Fibroblast of mammary gland (primary cell): ENCODE data around the gene PTPRJ.
A peak's percentile ranks its signal among the peaks of the same experiment; 100 is the strongest.

Experiments
- DNase-seq: peaks from one replicate; pipeline ENCODE4 v3.0.0-alpha.2; 2010; ENCODE audit warnings: low read depth
- H3K4me3 ChIP-seq: 2 replicates; pipeline ENCODE4 v1.5.1; 2011; ENCODE audit warnings: low read depth, mild to moderate bottlenecking, low read length, moderate library complexity; ENCODE audit not compliant: control insufficient read depth
- CTCF ChIP-seq: conservative IDR thresholded peaks from 2 replicates; pipeline ENCODE4 v1.5.1; 2011; ENCODE audit warnings: low read depth, low read length, inconsistent platforms; ENCODE audit not compliant: control insufficient read depth, insufficient read depth

PTPRJ gene

GRCh38 chr11:47981667-47982404 is 1.5 kb downstream of the PTPRJ start:
- no peak for TF ChIP-seq CTCF
- peak overlapping the region; percentile 54 for H3K4me3 ChIP-seq
- no peak for DNase-seq

- no peak for TF ChIP-seq CTCF
- DNase-seq, result no peak
- H3K4me3 ChIP-seq, result no peak overlapping the region
Measured at GRCh38 chr11:47982616-47983015, 2.3 kb downstream of the PTPRJ start.

GRCh38 chr11:47983464-47984397 is 3.4 kb downstream of the PTPRJ start:
- DNase-seq, result peak; percentile 31
- TF ChIP-seq CTCF, result no peak
- no peak overlapping the region for H3K4me3 ChIP-seq

DNA sequence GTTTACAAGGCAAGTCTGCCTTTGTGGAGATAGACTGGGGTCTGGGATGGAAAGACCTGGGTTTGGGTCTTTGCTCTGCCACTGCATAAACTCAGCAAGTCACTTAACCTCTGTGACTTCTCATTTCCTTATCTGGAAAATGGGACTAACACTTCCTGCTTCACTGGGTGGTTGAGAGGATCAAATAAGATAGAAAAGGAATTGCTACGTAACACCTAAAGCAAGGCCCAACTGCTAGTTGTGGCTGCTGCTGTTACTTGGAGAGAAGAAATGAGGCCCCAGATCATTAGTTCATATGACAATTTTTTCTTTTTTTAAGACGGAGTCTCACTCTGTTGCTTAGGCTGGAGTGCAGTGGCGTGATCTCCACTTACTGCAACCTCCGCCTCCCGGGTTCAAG is 5.9 kb downstream of the PTPRJ start:
- no peak overlapping the region for H3K4me3 ChIP-seq
- TF ChIP-seq CTCF, result no peak
- DNase-seq, result no peak

GRCh38 chr11:47986742-47987141 is 6.4 kb downstream of the PTPRJ start:
- no peak for DNase-seq
- TF ChIP-seq CTCF, result no peak

GRCh38 chr11:47987310-47987709 is 7.0 kb downstream of the PTPRJ start:
- no peak for DNase-seq
- no peak for TF ChIP-seq CTCF
- no peak overlapping the region for H3K4me3 ChIP-seq

More at GRCh38 chr11:47986742-47987141, 6.4 kb downstream of the PTPRJ start:
- H3K4me3 ChIP-seq, result no peak overlapping the region
